GM21360 (cell line): ENCODE results near the gene CD14.
"Not testable (repeated sequence)": the region's sequence is repeated elsewhere in the genome, so short reads cannot be mapped to it uniquely, and the experiment has no call there.

Experiments
- ATAC-seq: cut with Tn5 transposase; IDR thresholded peaks from one replicate; pipeline ENCODE4 v1.9.1; 2021; ENCODE audit warnings: mild to moderate bottlenecking, moderate library complexity; ENCODE audit not compliant: unreplicated experiment

Gene CD14

DNA sequence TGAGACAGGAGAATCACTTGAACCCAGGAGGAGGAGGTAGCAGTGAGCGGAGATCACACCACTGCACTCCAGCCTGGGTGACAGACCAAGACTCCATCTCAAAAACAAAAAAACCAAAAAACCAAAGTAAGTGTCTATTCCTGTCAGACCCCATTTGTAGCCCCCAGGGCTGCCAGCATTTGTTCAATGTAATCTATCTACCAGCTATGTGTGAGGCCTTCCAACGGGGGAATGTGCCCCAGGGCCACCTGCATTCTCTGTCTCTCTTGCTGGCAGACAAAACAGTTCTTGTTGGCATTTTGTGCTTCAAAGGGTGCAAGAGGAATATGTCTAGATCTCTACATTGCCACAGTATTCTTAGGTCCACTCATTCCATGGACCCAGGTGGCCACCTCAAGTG, 34.1 kb downstream of the CD14 start:
- no peak for ATAC-seq

DNA sequence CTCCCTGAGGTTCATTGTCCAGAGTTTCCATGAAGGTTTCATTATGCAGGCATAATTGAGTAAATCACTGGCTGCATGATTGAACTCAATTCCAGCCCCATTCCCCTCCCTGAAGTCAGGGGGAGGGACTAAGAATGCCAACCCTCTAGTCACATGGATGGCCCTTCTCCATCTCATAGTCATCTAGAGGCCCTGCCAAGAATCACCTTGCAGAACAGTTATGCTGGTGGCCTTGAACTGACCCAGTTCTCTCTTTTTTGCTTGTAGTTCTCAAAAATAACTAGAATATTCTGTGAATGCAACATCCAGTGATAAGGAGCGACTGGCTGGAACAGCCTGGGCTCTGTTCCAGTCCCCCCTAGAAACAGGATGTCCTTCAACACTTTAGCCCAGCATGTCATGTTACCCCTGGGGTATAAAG, 36.6 kb downstream of the CD14 start:
- ATAC-seq: no peak

DNA sequence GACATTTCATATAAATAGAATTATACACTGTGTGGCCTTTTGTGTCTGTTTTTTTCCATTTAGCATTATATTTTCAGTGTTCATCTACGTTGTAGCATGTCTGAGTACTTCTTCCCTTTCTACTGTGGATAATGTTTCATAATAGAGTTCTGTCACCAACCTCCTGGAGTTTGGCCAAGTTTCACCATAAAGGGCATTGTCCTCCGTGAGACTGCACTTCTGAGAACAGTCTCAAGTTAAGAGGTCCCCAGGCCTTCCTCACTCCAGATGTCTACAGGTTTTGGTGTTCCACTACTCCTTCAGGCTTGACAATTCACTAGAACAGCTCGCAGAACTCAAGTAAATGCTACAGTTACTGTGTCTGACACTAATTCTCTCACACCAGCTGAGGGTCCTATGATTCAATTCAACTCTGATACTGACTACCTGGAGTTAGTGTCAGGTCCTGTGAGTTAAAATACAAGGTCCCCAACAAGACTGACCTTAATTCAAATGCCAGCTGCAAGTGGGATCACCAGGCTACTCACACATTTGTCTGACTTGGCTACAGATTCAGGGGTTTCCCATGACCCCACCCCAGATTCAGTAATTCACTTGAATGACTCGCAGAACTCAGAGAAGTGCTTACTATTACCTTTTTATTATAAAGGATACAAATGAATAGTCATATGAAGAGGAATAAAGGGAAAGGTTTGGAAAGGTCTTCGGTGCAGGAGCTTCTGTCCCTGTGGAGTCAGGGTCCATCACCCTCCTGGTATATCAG, 37.3 kb downstream of the CD14 start:
- ATAC-seq: no peak

DNA sequence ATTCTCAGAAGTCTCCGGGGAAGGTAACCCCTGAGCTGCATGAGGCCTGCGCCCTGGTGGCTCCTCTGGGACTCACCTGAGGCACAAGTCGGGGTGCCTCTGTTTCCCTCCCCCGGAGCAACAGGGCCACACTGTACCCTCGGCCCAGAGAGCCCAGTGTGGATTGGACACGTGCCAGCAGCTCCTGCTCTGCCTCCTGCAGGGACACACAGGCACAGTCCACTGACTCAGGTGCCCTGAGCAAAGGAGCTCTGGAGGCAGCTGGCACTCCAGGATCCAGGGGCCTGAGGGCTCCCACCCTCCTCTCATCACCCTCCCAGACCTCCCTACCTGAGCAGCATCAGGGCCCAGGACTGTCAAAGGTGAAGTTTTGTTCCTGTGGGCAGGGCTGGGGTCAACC, 38.8 kb downstream of the CD14 start:
- no peak for ATAC-seq

DNA sequence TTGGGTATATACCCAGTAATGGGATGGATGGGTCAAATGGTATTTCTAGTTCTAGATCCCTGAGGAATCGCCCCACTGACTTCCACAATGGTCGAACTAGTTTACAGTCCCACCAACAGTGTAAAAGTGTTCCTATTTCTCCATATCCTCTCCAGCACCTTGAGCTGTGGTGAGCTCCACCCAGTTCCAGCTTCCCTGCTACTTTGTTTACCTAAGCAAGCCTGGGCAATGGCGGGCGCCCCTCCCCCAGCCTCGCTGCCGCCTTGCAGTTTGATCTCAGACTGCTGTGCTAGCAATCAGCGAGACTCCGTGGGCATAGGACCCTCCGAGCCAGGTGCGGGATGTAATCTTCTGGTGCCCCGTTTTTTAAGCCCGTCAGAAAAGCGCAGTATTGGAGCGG, 39.9 kb downstream of the CD14 start:
- ATAC-seq: not testable (repeated sequence)

DNA sequence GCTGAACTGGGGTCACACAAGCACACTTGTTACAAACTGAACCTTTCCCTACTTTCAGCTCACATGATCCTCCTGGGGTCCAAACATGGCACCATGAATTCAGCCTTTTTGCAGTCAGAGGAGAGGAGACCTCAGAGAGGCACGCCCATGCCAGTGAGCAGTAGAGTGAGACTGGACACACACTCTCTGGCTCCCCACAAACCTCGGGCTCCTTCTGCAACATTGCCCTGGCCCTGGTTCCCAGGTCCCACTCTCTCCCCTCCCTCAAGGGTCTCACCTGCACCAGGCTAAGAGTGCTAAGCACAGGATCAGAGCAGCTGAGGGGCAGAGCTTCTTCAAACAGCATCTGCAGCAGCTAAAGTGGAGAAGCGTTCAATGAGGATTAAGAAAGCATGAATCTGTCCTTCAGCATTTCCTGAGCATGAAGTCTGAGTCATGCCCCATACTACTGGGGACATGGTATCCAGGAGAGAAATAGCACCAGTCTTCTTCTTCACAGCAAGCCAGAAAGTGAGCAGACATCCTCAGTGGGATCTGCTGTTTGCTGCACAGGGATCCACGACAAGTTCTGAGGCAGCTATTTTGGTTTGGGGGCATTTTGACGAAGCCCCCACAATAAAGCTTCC, 41.1 kb downstream of the CD14 start:
- no peak for ATAC-seq

DNA sequence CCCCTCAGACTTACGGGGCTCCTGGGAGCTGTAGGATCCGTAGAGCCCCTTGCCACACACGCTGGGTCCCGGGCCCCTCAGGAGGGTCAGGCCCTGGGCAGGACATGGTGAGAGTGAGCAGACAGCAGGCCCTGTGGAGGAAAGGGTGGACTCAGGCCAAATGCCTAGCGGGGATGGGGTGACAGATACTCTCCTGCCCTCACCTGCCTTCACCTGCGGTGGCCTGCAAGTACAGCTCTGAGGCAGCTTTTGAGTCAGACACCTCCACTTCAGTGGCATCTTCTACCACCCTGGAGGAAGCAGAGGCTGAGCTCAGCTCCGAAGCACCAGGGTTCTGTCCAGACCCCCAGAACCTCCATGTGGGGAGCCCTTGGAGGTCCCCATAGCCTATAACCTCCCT, 42.1 kb downstream of the CD14 start:
- no peak for ATAC-seq

DNA sequence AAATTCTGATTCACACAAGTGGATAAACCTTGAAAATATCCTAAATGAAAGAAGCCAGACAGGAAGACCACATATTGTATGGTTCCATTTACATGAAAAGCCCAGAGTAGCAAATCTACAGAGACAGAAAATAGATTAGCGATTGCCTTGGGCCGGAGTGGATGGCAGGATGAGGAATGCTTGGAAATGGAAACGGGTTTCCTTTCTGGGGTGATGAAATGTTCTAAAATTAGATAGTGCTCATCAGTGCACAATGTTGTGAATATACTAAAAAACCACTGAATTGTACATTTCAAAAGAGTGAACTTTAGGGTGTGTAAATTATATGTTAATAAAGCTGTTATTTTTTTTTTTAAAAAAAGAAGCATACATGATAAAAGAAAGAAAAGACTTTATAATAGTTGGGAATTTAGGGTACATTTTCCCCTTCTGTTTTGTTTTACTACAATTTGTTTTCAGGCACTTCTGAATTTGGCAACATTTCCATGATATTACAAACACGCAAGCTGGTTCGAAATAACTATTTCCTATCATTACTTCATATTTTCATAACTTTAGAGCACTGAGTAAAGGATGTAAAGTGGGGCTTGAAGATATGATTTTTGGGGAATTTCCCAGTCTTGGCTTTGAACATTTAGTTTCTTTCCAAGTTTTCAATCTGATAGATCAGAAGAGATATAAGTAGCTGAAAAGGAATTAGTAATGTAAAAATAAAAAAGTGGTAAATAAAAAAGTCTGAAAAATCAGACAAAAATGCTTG, 44.5 kb downstream of the CD14 start:
- no peak for ATAC-seq

DNA sequence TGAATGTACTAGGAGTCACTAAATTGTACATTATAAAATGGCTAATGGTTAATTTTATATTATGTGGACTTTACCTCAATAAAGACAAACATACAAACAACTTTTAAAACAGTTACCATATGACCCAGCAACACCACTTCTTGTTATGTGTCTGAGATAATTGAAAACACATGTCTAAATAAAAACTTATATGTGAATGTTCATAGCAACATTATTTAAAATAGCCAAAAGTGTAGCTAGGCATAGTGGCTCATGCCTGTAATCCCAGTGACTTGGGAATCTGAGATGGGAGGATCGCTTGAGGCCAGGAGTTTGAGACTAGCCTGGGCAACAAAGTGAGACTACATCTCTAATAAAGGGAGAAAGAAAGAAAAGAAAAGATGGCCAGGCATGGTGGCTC, 45.5 kb downstream of the CD14 start:
- ATAC-seq: no peak
